Measurements from ENCODE around the gene BCAS1. TPM values are rescaled to one million over a fixed set of nuclear protein-coding genes. Genes with fewer than 3 reads are reported as not detected.

BCAS1 gene
- total RNA-seq, 1 donor from 2014 or later, result 2.8 TPM

GRCh38 chr20:53926428-53927028 lies 143.9 kb downstream of the BCAS1 start:
- intact Hi-C loops (cut with DNase I), result no loop called here
- no peak for TF ChIP-seq CTCF (IDR thresholded peaks at IDR 0.05)
- Histone ChIP-seq H3K4me1 (peaks cover 22% of the 10 kb centered on the region), H3K4me3 (no peak overlapping the region), H3K27ac (no peak overlapping the region), H3K36me3 (no peaks in the 10 kb centered on the region), H3K9me3 (no peaks in the 10 kb centered on the region), H3K27me3 (ENCODE audit: low read depth) (no peaks in the 10 kb centered on the region)
- no peak for DNase-seq
- ATAC-seq, result peak; percentile 82 to 90

GRCh38 chr20:53925651-53926401 lies 144.6 kb downstream of the BCAS1 start:
- Histone ChIP-seq H3K9me3 (no peaks in the 10 kb centered on the region), H3K4me1 (peaks cover 22% of the 10 kb centered on the region), H3K27me3 (ENCODE audit: low read depth) (no peaks in the 10 kb centered on the region), H3K27ac (no peak overlapping the region), H3K4me3 (no peak overlapping the region), H3K36me3 (no peaks in the 10 kb centered on the region)
- ATAC-seq, result no peak
- intact Hi-C loops (cut with DNase I), result no loop called here
- no peak for TF ChIP-seq CTCF (IDR thresholded peaks at IDR 0.05)
- DNase-seq, result no peak

GRCh38 chr20:53923566-53924369 lies 146.6 kb downstream of the BCAS1 start:
- Histone ChIP-seq H3K4me3 (no peak overlapping the region), H3K27ac (peak overlapping the region; percentile 27), H3K4me1 (peaks cover 19% of the 10 kb centered on the region), H3K9me3 (no peaks in the 10 kb centered on the region), H3K27me3 (ENCODE audit: low read depth) (no peaks in the 10 kb centered on the region), H3K36me3 (no peaks in the 10 kb centered on the region)
- ATAC-seq (no peak), DNase-seq (no peak)
- no peak for TF ChIP-seq CTCF (IDR thresholded peaks at IDR 0.05)
- intact Hi-C loops (cut with DNase I), result no loop called here

GRCh38 chr20:53922901-53923314 lies 147.5 kb downstream of the BCAS1 start:
- H3K27ac ChIP-seq, result peak overlapping the region; percentile 39

More at GRCh38 chr20:53922901-53923314, 147.5 kb downstream of the BCAS1 start:
- TF ChIP-seq CTCF (IDR thresholded peaks at IDR 0.05), result no peak
- Histone ChIP-seq H3K27me3 (ENCODE audit: low read depth) (no peaks in the 10 kb centered on the region), H3K9me3 (no peaks in the 10 kb centered on the region), H3K36me3 (no peaks in the 10 kb centered on the region), H3K4me1 (peaks cover 19% of the 10 kb centered on the region), H3K4me3 (no peak overlapping the region)
- ATAC-seq (peak; percentile 64 to 75), DNase-seq (no peak)
- intact Hi-C loops (cut with DNase I), result no loop called here
